H1 (cell line): Measurements from ENCODE around the gene RASL10B. TPM values are rescaled to one million over a fixed set of nuclear protein-coding genes. Genes with fewer than 3 reads are reported as not detected.
A peak's percentile ranks its signal among the peaks of the same experiment; 100 is the strongest.

Source experiments
- CTCF ChIA-PET: fragments of 300-600 bp; sonication (Branson Sonifier 250); formaldehyde crosslinking; loops from one replicate; lab custom pipeline; 2021; ENCODE audit not compliant: partially characterized antibody; lab: Charles Lee
- POLR2A ChIA-PET: fragments of 300-600 bp; sonication (Branson Sonifier 250); formaldehyde crosslinking; loops from one replicate; lab custom pipeline; 2021; ENCODE audit warnings: inconsistent platforms; ENCODE audit not compliant: partially characterized antibody; lab: Charles Lee
- DNase-seq, 2 experiments: peaks; one replicate each; pipeline versions ENCODE4 v3.0.0 to v3.0.0-alpha.2; 2010 to 2022; ENCODE audit warnings: low spot score in 2 of 2, low read depth in 1 of 2, mixed read lengths in 1 of 2
- FAIRE-seq: peaks from 2 replicates; lab custom pipeline; 2011; peaks lifted over from hg19 to GRCh38; lab: Jason Lieb, UNC
- H2AFZ ChIP-seq: 2 replicates; pipeline ENCODE4 v1.8.1; 2012; ENCODE audit warnings: low read length, inconsistent platforms
- H2AK5ac ChIP-seq: 2 replicates; pipeline ENCODE4 v1.6.1; 2013; ENCODE audit warnings: low read depth, low read length
- H2BK120ac ChIP-seq: replicated peaks from 2 replicates; pipeline ENCODE3; 2013; ENCODE audit warnings: low read depth, low read length, inconsistent platforms
- H2BK12ac ChIP-seq: 2 replicates; pipeline ENCODE4 v1.6.1; 2013; ENCODE audit warnings: low read depth, low read length
- H2BK15ac ChIP-seq: 2 replicates; pipeline ENCODE4 v1.6.1; 2013; ENCODE audit warnings: low read length
- H2BK20ac ChIP-seq: 2 replicates; pipeline ENCODE4 v1.6.1; 2013; ENCODE audit warnings: low read length
- H2BK5ac ChIP-seq: 2 replicates; pipeline ENCODE4 v1.6.1; 2013; ENCODE audit warnings: low read depth, low read length
- H3K14ac ChIP-seq: 2 replicates; pipeline ENCODE4 v1.6.1; 2013; ENCODE audit warnings: inconsistent platforms; ENCODE audit not compliant: insufficient read length
- H3K18ac ChIP-seq: 2 replicates; pipeline ENCODE4 v1.6.1; 2013; ENCODE audit warnings: low read length; ENCODE audit errors: extremely low read depth
- H3K23ac ChIP-seq: 2 replicates; pipeline ENCODE4 v1.6.1; 2013; ENCODE audit warnings: inconsistent platforms; ENCODE audit not compliant: insufficient read length
- H3K23me2 ChIP-seq: 2 replicates; pipeline ENCODE4 v1.6.1; 2013; ENCODE audit warnings: low read depth, low read length
- H3K27ac ChIP-seq: 2 replicates; pipeline ENCODE4 v1.6.1; 2011; ENCODE audit warnings: low read depth, low read length, inconsistent platforms
- H3K27me3 ChIP-seq, 4 experiments: replicated peaks in 1 of 4; 1 replicate in 1 of 4; 2 replicates in 3 of 4; pipeline versions ENCODE4 v1.6.1 to v1.8.1; 2011 to 2013; ENCODE audit warnings: low read length in 3 of 4, mild to moderate bottlenecking in 3 of 4, inconsistent platforms in 2 of 4, mixed read lengths in 2 of 4, moderate library complexity in 1 of 4; ENCODE audit not compliant: control insufficient read depth in 3 of 4, insufficient read depth in 3 of 4; ENCODE audit errors: extremely low read depth in 1 of 4
- H3K36me3 ChIP-seq, 4 experiments: 2 replicates each; pipeline versions ENCODE4 v1.6.1 to v1.8.1; 2011 to 2013; ENCODE audit warnings: mild to moderate bottlenecking in 4 of 4, low read length in 3 of 4, moderate library complexity in 2 of 4, control low read depth in 1 of 4, inconsistent platforms in 1 of 4; ENCODE audit not compliant: insufficient read depth in 4 of 4, control insufficient read depth in 2 of 4
- H3K4ac ChIP-seq: replicated peaks from 2 replicates; pipeline ENCODE3; 2013; ENCODE audit warnings: low read length, low read depth, mixed read lengths, inconsistent platforms; ENCODE audit not compliant: insufficient read length
- H3K4me1 ChIP-seq, 4 experiments: replicated peaks in 1 of 4; 1 replicate in 1 of 4; 2 replicates in 3 of 4; pipeline versions ENCODE4 v1.6.1 to v1.8.1; 2011 to 2013; ENCODE audit warnings: low read length in 3 of 4, inconsistent platforms in 2 of 4, mixed read lengths in 1 of 4; ENCODE audit not compliant: insufficient read depth in 4 of 4, control insufficient read depth in 3 of 4
- H3K4me2 ChIP-seq, 2 experiments: 2 replicates each; pipeline versions ENCODE4 v1.6.1 to v1.8.1; 2011 to 2013; ENCODE audit warnings: low read depth in 2 of 2, low read length in 2 of 2, control low read depth in 1 of 2, inconsistent platforms in 1 of 2, mild to moderate bottlenecking in 1 of 2; ENCODE audit not compliant: insufficient read depth in 1 of 2
- H3K4me3 ChIP-seq, 4 experiments: fragments of 200-600, 300-600 bp in 1 of 4; sonication (generic), shearing (Covaris generic), sonication (Bioruptor Twin) in 1 of 4; 2 replicates each; pipeline versions ENCODE4 v1.5.1 to v1.8.1; 2011 to 2016; ENCODE audit warnings: low read length in 4 of 4, low read depth in 3 of 4, control low read depth in 2 of 4, inconsistent platforms in 2 of 4, mild to moderate bottlenecking in 2 of 4, mixed read lengths in 1 of 4, moderate library complexity in 1 of 4; ENCODE audit not compliant: insufficient read depth in 2 of 4; ENCODE audit errors: extremely low read depth in 1 of 4
- H3K56ac ChIP-seq: replicated peaks from 2 replicates; pipeline ENCODE3; 2013; ENCODE audit warnings: low read depth, mild to moderate bottlenecking, mixed read lengths, low read length, inconsistent platforms; ENCODE audit not compliant: insufficient read length
- H3K79me1 ChIP-seq: 2 replicates; pipeline ENCODE4 v1.6.1; 2013; ENCODE audit warnings: low read depth, low read length, control low read depth
- H3K79me2 ChIP-seq, 2 experiments: 2 replicates each; pipeline versions ENCODE4 v1.6.1 to v1.8.1; 2012 to 2013; ENCODE audit warnings: low read length in 2 of 2, mild to moderate bottlenecking in 2 of 2, inconsistent platforms in 1 of 2; ENCODE audit not compliant: insufficient read depth in 2 of 2, control insufficient read depth in 1 of 2
- H3K9ac ChIP-seq, 4 experiments: replicated peaks in 1 of 4; 1 replicate in 1 of 4; 2 replicates in 3 of 4; pipeline versions ENCODE4 v1.6.1 to v1.8.1; 2011 to 2013; ENCODE audit warnings: low read depth in 3 of 4, low read length in 3 of 4, control low read depth in 2 of 4, mild to moderate bottlenecking in 2 of 4, moderate library complexity in 2 of 4, inconsistent platforms in 1 of 4; ENCODE audit errors: extremely low read depth in 1 of 4
- H3K9me3 ChIP-seq, 2 experiments: 2 replicates each; pipeline versions ENCODE4 v1.6.1 to v1.8.1; 2012 to 2013; ENCODE audit warnings: mild to moderate bottlenecking in 2 of 2, moderate library complexity in 2 of 2, control low read depth in 1 of 2, inconsistent platforms in 1 of 2, low read depth in 1 of 2, low read length in 1 of 2, mixed read lengths in 1 of 2; ENCODE audit not compliant: insufficient read depth in 2 of 2
- H4K20me1 ChIP-seq, 2 experiments: replicated peaks in 1 of 2; 2 replicates each; pipeline versions ENCODE3 to v1.8.1; 2011 to 2013; ENCODE audit warnings: inconsistent platforms in 2 of 2, low read length in 2 of 2, mild to moderate bottlenecking in 1 of 2; ENCODE audit not compliant: insufficient read depth in 2 of 2, control insufficient read depth in 1 of 2
- H4K5ac ChIP-seq: 2 replicates; pipeline ENCODE4 v1.6.1; 2013; ENCODE audit warnings: low read length, low read depth, mixed read lengths, inconsistent platforms; ENCODE audit not compliant: insufficient read length
- H4K8ac ChIP-seq: 2 replicates; pipeline ENCODE4 v1.8.0; 2013; ENCODE audit warnings: mild to moderate bottlenecking, moderate library complexity, low read length, inconsistent platforms; ENCODE audit not compliant: insufficient read depth; ENCODE audit errors: extremely low read depth
- H4K91ac ChIP-seq: replicated peaks from 2 replicates; pipeline ENCODE3; 2013; ENCODE audit warnings: low read length, mixed read lengths, inconsistent platforms; ENCODE audit not compliant: insufficient read length
- BRCA1 ChIP-seq: IDR thresholded peaks from 2 replicates; pipeline ENCODE4 v1.6.1; 2012; ENCODE audit warnings: low read depth, low read length, improper control_type of control experiment
- CEBPB ChIP-seq: IDR thresholded peaks from 2 replicates; pipeline ENCODE4 v1.6.1; 2012; ENCODE audit warnings: low read depth, low read length
- HDAC2 ChIP-seq, 2 experiments: fragments of 300-600 bp in 1 of 2; sonication (generic) in 1 of 2; IDR thresholded peaks; 2 replicates each; pipeline ENCODE4 v1.6.1; 2011 to 2012; ENCODE audit warnings: low read depth in 2 of 2, low read length in 2 of 2, mild to moderate bottlenecking in 2 of 2, moderate library complexity in 2 of 2, borderline replicate concordance in 1 of 2, inconsistent platforms in 1 of 2
- SIN3A ChIP-seq, 2 experiments: IDR thresholded peaks in 1 of 2; conservative IDR thresholded peaks in 1 of 2; 2 replicates each; pipeline ENCODE4 v1.6.1; 2011 to 2012; ENCODE audit warnings: low read length in 2 of 2, improper control_type of control experiment in 1 of 2, low read depth in 1 of 2, mild to moderate bottlenecking in 1 of 2
- SIRT6 ChIP-seq: IDR thresholded peaks from one replicate; pipeline ENCODE4 v1.7.1; 2012; ENCODE audit warnings: low read length, inconsistent platforms
- WGBS, 2 experiments: shearing (Covaris generic) in 1 of 2; methylation state at CpG; one replicate each; pipeline versions ENCODE4 v1.1.6 to v1.1.7; 2013 to 2015; ENCODE audit warnings: low lambda C conversion rate in 2 of 2, mixed read lengths in 2 of 2, inconsistent platforms in 1 of 2, low coverage in 1 of 2, missing lambda C conversion rate in 1 of 2; ENCODE audit not compliant: insufficient replicate concordance in 2 of 2, insufficient coverage in 1 of 2, insufficient read length in 1 of 2; ENCODE audit errors: extremely low coverage in 1 of 2, missing lambda C conversion rate in 1 of 2; 5-methylcytosine and 5-hydroxymethylcytosine counted together
- polyA plus RNA-seq, 7 experiments: library from polyadenylated mRNA; depleted of rRNA in 3 of 7; stranded (reverse) in 5 of 7; unstranded in 2 of 7; fragments of >200 nt in 5 of 7; fragments of 200-250 nt in 2 of 7; gene quantifications; 1 replicate in 5 of 7; 2 replicates in 1 of 7; 4 replicates in 1 of 7; pipeline versions ENCODE4 v1.2.1 to v1.2.3, GENCODE V29; 2011 to 2013; ENCODE audit warnings: missing spikeins in 2 of 7, mixed read lengths in 2 of 7
- total RNA-seq: library from RNA; stranded (reverse); fragmentation: NEBNext Ultra II Directional; extraction: Animal tissue kit (Norgen Biotek cat#: 25700); gene quantifications from 2 replicates; pipeline ENCODE4 v1.2.1, GENCODE V29; 2021
- TF ChIP-seq, protein P1 (sequence below): IDR thresholded peaks from 2 replicates; pipeline ENCODE4 v1.6.1; 2012; ENCODE audit warnings: inconsistent platforms

The RASL10B gene
- total and polyA plus RNA-seq, 2 of the 8 experiments (the other 6 are each of a cell fraction or from before 2014, with no cell fraction given), result 17.5 to 22.8 TPM

DNA sequence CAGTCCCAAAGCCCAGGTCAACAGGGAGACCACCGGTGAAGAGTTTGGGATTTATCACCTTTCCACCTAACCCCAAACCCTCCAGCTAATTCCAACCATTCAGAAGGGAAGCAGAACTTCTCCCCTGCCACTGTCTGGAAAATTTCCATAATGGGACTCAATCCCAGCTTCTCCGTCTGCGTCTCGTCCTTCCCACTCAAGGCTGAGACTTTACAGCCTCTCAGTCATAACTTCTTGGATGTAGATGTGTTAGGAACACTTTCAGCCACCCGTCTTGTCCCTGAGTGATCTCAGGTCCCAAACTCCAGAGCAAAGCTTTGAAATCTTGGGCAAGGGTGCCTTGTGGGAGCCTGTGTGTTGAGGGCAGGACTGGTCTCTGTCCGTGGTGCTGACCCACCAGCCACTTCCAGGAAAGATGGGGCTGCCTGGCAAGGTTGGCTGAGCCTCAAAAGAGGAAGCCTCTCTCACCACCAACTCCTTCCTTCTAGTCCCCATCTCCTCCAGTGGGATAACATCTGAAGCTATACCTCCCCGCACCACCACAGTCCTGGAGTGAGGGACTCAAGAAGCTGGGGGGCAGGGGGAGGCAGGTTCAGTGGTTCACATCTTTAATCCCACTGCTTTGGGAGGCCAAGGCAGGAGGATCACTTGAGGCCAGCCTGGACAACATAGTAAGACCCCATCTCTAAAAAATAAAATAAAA lies 12.3 kb downstream of the RASL10B start:
- no peak overlapping the region for H2BK12ac ChIP-seq
- no peak overlapping the region for H2BK5ac ChIP-seq
- no peak overlapping the region for H4K91ac ChIP-seq
- peaks cover 0 to 8% (median 0%) of the 10 kb centered on the region in 4 experiments; a peak in 1 of 8 replicates for H3K36me3 ChIP-seq
- no peaks in the 10 kb centered on the region; the same call in 1 of the 2 replicates for H3K79me1 ChIP-seq
- 68% methylated on average over 7 of the region's 7 CpGs; no CpG with 5 or more reads in 1 of the 2 experiments for WGBS, 2 experiments
- no peak overlapping the region for H3K56ac ChIP-seq
- CTCF ChIA-PET, result interaction anchor here (0.7 to 8.4 kb wide), 10 partner anchors 16 to 130 kb away, joined by 3 to 166 read pairs (median 3); no protein-coding TSS in a partner anchor
- peaks cover 8 to 11% of the 10 kb centered on the region in 2 experiments; a peak in 2 of 4 replicates for H3K9me3 ChIP-seq
- TF ChIP-seq SIRT6 (no peak), CEBPB (no peak), BRCA1 (no peak), HDAC2 (IDR thresholded peaks at IDR 0.05; ENCODE audit: borderline replicate concordance in 1 of 2, low read depth in 2 of 2, low read length in 2 of 2) (peak in 1 of 2 experiments; percentile 42; a peak in 1 of 4 replicates), SIN3A (conservative IDR thresholded peaks at IDR 0.05 in 1 of 2, IDR thresholded peaks at IDR 0.05 in 1 of 2; ENCODE audit: low read depth in 1 of 2, low read length in 2 of 2) (peak; percentile 63 to 65; a peak in 1 of 4 replicates)
- TF ChIP-seq, protein P1, sequence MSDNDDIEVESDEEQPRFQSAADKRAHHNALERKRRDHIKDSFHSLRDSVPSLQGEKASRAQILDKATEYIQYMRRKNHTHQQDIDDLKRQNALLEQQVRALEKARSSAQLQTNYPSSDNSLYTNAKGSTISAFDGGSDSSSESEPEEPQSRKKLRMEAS, result peak; percentile 28; the same call in 1 of the 2 replicates
- TF ChIP-seq, all 59 proteins: peak for 3
- Histone ChIP-seq H3K27ac (no peak overlapping the region), H4K8ac (no peak overlapping the region), H3K23ac (no peak overlapping the region), H2AK5ac (no peak overlapping the region), H2BK120ac (no peak overlapping the region), H3K23me2 (peaks cover 5% of the 10 kb centered on the region; the same call in 1 of the 2 replicates), H2BK20ac (no peak overlapping the region), H2AFZ (no peak overlapping the region), H3K14ac (no peak overlapping the region), H3K4me2 (no peak overlapping the region), H4K5ac (no peak overlapping the region), H2BK15ac (no peak overlapping the region), H3K79me2 (no peaks in the 10 kb centered on the region), H3K27me3 (peaks cover 11 to 39% (median 34%) of the 10 kb centered on the region in 4 experiments), H3K4me3 (no peak overlapping the region), H3K4me1 (peaks cover 0 to 9% (median 1%) of the 10 kb centered on the region in 4 experiments; a peak in 5 of 7 replicates), H4K20me1 (peaks cover 0 to 14% of the 10 kb centered on the region in 2 experiments), H3K9ac (no peak overlapping the region), H3K18ac (no peak overlapping the region), H3K4ac (no peak overlapping the region)
- POLR2A ChIA-PET, result interaction anchor here (0.6 to 1.8 kb wide), 7 partner anchors 10 to 189 kb away, joined by 3 to 4 read pairs (median 4); partner anchors contain the start of genes PEX12, RASL10B and TAF15
- no peak for FAIRE-seq
- peak in 1 of 2 experiments; percentile 80 for DNase-seq
